ENCODE results near the gene CCT7. TPM values are rescaled to one million over a fixed set of nuclear protein-coding genes. Genes with fewer than 3 reads are reported as not detected.
"Not testable (repeated sequence)": the region's sequence is repeated elsewhere in the genome, so short reads cannot be mapped to it uniquely, and the experiment has no call there.

The CCT7 gene
- total RNA-seq, 1 experiment from 2014 or later, result 637 TPM

- CTCF ChIA-PET; H3K27me3 ChIP-seq (ENCODE audit: insufficient read depth, low read length); RAD21 ChIA-PET (ENCODE audit: low non-redundant PET in 1 of 2, low total read pairs in 2 of 2, uncharacterized antibody in 2 of 2, unreplicated experiment in 2 of 2); H3K9me3 ChIP-seq (ENCODE audit: control insufficient read depth in 1 of 2, insufficient read depth in 1 of 2, low read depth in 1 of 2, low read length in 2 of 2); H3K4me3 ChIP-seq (replicated peaks in 1 of 2; ENCODE audit: low read depth in 1 of 2, low read length in 2 of 2); ATAC-seq; H3K9me2 ChIP-seq (ENCODE audit: insufficient read depth); BruUV-seq (replicated peaks); DNase-seq (ENCODE audit: low read depth, low spot score); H3K27ac ChIP-seq (ENCODE audit: low read depth, low read length); intact Hi-C loops (cut with micrococcal nuclease); H4K20me1 ChIP-seq (ENCODE audit: insufficient read depth); H2AFZ ChIP-seq (ENCODE audit: low read depth, low read length, poor library complexity, severe bottlenecking); H3K4me2 ChIP-seq (ENCODE audit: low read length); H3K9ac ChIP-seq (ENCODE audit: low read length): not testable (repeated sequence)
- POLR2A ChIA-PET, result interaction anchor here (1.2 to 1.3 kb wide), 2 partner anchors 9 to 25 kb away, joined by 3 read pairs; no protein-coding TSS in a partner anchor
- Histone ChIP-seq H3K36me3 (ENCODE audit: control insufficient read depth in 1 of 2, insufficient read depth in 2 of 2, low read length in 2 of 2) (peaks cover 16 to 24% of the 10 kb centered on the region in 2 experiments; a peak in 3 of 4 replicates), H3K79me2 (ENCODE audit: insufficient read depth, low read length) (peaks cover 22% of the 10 kb centered on the region), H3K4me1 (ENCODE audit: control insufficient read depth in 1 of 2, insufficient read depth in 2 of 2, low read length in 2 of 2) (peaks cover 4 to 12% of the 10 kb centered on the region in 2 experiments; a peak in 3 of 4 replicates)
These were observed 28.8 kb downstream of the CCT7 start for GRCh38 chr2:73262691-73263429.

GRCh38 chr2:73263540-73264331 is 29.6 kb downstream of the CCT7 start:
- DNase-seq (ENCODE audit: low read depth, low spot score) (no peak), ATAC-seq (no peak)
- H2AFZ ChIP-seq (ENCODE audit: low read depth, low read length, poor library complexity, severe bottlenecking), result no peak overlapping the region
- ChIA-PET CTCF (no interaction called here), POLR2A (interaction anchor here (1.2 to 1.3 kb wide), 2 partner anchors 10 to 26 kb away, joined by 3 read pairs; no protein-coding TSS in a partner anchor), RAD21 (ENCODE audit: low non-redundant PET in 1 of 2, low total read pairs in 2 of 2, uncharacterized antibody in 2 of 2, unreplicated experiment in 2 of 2) (no interaction called here)
- peaks cover 8 to 21% of the 10 kb centered on the region in 2 experiments for H3K4me1 ChIP-seq (ENCODE audit: control insufficient read depth in 1 of 2, insufficient read depth in 2 of 2, low read length in 2 of 2)
- no peaks in the 10 kb centered on the region for H4K20me1 ChIP-seq (ENCODE audit: insufficient read depth)
- TF ChIP-seq ZNF274 (IDR thresholded peaks at IDR 0.05; ENCODE audit: low read depth, low read length) (no peak), POLR2AphosphoS5 (IDR thresholded peaks at IDR 0.05; ENCODE audit: low read depth, low read length) (no peak), EGR1 (IDR thresholded peaks at IDR 0.05; ENCODE audit: low read depth) (no peak), POLR2A (IDR thresholded peaks at IDR 0.05; ENCODE audit: borderline replicate concordance, extremely low read depth, insufficient read depth, insufficient read length) (no peak), JUND (IDR thresholded peaks at IDR 0.05) (no peak), CEBPB (IDR thresholded peaks at IDR 0.05; ENCODE audit: low read depth) (no peak), CTCF (IDR thresholded peaks at IDR 0.05 in 2 of 3, conservative IDR thresholded peaks at IDR 0.05 in 1 of 3; ENCODE audit: borderline replicate concordance in 1 of 3, insufficient read depth in 1 of 3, low read depth in 2 of 3, low read length in 2 of 3) (no peak), SP1 (IDR thresholded peaks at IDR 0.05; ENCODE audit: low read depth) (no peak), TCF7L2 (IDR thresholded peaks at IDR 0.05; ENCODE audit: borderline replicate concordance, extremely low read depth, insufficient read depth, insufficient read length) (no peak), ELF1 (IDR thresholded peaks at IDR 0.05; ENCODE audit: borderline replicate concordance, low read depth) (no peak), EZH2phosphoT487 (IDR thresholded peaks at IDR 0.05; ENCODE audit: borderline replicate concordance) (no peak)
- no TSS peak for BruUV-seq (replicated peaks)
- H3K9ac ChIP-seq (ENCODE audit: low read length), result no peak overlapping the region
- H3K79me2 ChIP-seq (ENCODE audit: insufficient read depth, low read length), result peaks cover 30% of the 10 kb centered on the region
- H3K4me2 ChIP-seq (ENCODE audit: low read length), result no peak overlapping the region
- no peaks in the 10 kb centered on the region for H3K9me3 ChIP-seq (ENCODE audit: control insufficient read depth in 1 of 2, insufficient read depth in 1 of 2, low read depth in 1 of 2, low read length in 2 of 2)
- H3K36me3 ChIP-seq (ENCODE audit: control insufficient read depth in 1 of 2, insufficient read depth in 2 of 2, low read length in 2 of 2), result peaks cover 16 to 24% of the 10 kb centered on the region in 2 experiments; a peak in 3 of 4 replicates
- intact Hi-C loops (cut with micrococcal nuclease), result no loop called here
- no peaks in the 10 kb centered on the region for H3K27me3 ChIP-seq (ENCODE audit: insufficient read depth, low read length)
- H3K9me2 ChIP-seq (ENCODE audit: insufficient read depth), result no peaks in the 10 kb centered on the region
- H3K4me3 ChIP-seq (replicated peaks in 1 of 2; ENCODE audit: low read depth in 1 of 2, low read length in 2 of 2), result no peak overlapping the region
- no peak overlapping the region for H3K27ac ChIP-seq (ENCODE audit: low read depth, low read length)

Measured in HCT116 (cell line).